Right lung (tissue), 10 donors: Measurements from ENCODE around the gene TRPM1. TPM values are rescaled to one million over a fixed set of nuclear protein-coding genes. Genes with fewer than 3 reads are reported as not detected.
A peak's percentile ranks its signal among the peaks of the same experiment; 100 is the strongest.

Source experiments
- DNase-seq, 2 donors: peaks; one replicate each; pipeline ENCODE4 v3.0.0-alpha.2; 2013
- long read RNA-seq, 8 donors: transcript quantifications; one replicate each; lab custom pipeline, GENCODE V29; 2026
- polyA plus RNA-seq, 5 donors: library from polyadenylated mRNA; unstranded; fragments of 120-200 nt; gene quantifications; one replicate each; pipeline versions ENCODE4 v1.2.1 to v1.2.3, GENCODE V29; 2013; ENCODE audit warnings: inconsistent platforms in 1 of 5, low replicate concordance in 1 of 5; ENCODE audit not compliant: insufficient read length in 5 of 5, insufficient read depth in 1 of 5

TRPM1 gene
- polyA plus RNA-seq = under 1 TPM in 1 of 5 donors, not detected in 4; 0.03 TPM
- long read RNA-seq, donor 1 = 0 reads
- long read RNA-seq, donor 2 = 0 reads
- long read RNA-seq, donor 3 = 0 reads
- long read RNA-seq, donor 4 = 0 reads
- long read RNA-seq, donor 5 = 0 reads
- long read RNA-seq, donor 6 = 0 reads
- long read RNA-seq, donor 7 = 0 reads
- long read RNA-seq, donor 8 = 0 reads

DNA sequence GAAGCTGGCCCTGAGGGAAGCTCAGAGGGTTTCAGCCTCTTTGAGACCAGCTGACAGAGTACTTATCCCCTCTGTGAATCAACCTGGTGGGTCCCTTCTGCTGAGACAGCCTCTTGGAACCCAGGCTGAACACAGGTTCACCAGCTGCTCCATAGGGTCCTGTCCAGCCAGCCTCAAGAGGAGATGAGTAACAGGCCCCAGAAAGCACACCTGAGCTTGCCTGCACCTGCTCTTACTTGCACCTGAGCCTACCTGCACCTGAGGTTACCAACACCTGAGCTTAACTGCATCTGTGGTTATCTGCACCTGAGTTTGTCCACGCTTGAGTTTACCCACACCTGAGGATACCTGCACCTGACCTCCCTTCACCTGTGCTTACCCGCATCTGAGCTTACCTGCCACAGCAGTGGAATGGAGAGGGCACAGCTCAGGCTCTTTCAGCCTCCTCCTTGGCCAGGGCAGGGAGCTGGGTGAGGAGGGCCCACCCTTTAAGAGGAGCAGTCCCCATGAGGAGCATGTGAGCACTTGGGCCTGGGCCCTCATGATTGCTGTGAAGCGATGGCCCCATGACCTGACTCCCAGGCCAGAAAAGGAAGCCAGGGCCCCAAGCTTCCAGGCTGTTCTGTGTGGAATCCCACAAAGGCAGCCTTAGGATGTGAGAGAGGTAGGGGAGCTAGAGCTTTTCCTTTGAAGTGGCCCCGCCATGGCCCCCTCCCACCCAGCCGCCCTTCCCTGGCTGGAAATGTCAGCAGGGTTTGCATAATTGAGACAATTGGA, at the start of gene TRPM1:
TSS of gene TRPM1 (minus strand) at position 464 of the 777 bp plus-strand sequence. CDS start 20,370 bp downstream, outside the sequence.
- no peak for DNase-seq

DNA sequence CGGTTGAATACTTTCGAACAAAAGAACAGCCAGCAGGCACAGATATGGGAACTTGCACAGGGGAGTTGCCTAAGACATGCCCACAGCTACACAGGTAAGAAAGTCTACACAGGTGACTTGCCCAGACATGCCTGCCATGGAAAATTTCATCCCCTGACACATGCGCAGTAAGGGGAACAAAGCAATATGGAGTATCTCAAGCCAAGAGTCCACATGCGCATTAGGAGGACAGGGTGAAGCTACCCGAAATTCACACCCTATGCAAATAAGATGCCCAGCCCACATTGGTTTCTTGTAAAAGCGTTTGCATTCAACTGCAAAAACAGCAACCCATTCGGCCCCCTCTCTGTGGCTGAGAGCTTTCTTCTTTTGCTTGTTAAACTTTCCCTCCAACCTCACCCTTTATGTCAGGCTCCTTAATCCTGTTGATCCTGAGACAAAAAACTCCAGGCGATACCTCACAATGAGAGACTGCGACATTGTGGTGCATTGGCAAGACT, 49.3 kb upstream of the TRPM1 start:
- DNase-seq = no peak

DNA sequence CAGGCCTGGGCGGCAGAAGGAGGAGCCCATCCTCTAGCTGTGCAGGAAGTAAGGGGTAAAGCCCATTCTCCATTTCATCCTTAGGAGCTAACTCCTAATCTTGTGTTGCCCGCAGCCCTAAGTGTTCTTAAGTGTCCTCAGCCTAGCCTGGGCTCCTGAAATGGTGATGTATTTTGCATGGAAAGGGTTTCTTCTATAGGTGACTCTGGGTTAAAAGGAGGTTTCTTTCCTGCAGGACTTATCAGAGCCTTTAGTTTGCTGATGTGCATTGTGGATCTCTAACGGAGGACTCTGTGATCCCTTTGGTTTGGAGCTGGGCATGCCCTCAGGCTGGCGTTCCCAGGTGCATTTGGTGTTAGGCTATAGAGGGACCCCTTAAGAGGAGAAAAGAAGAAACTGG, 48.5 kb upstream of the TRPM1 start:
- no peak for DNase-seq

DNA sequence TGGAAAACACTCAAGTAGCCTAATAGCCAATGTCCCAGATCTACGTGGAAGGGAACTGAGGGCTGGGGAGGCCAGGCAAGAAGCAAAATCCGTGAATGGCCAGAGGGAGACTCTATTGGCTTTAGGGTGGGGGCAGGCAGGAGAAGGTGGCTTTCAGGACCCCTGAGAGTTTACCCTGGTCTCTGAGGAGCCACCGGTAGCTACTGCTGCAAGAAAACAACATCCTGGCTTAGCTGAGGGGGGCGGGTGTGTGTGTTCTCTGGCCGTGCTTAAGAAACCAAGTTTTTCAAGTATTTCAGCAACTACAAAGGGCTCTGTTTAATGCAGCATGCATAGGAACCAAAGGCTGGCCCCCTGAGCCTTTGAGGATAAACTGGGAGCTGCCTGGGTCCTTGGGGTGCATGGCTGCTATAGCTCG, 47.6 kb upstream of the TRPM1 start:
- DNase-seq = no peak

DNA sequence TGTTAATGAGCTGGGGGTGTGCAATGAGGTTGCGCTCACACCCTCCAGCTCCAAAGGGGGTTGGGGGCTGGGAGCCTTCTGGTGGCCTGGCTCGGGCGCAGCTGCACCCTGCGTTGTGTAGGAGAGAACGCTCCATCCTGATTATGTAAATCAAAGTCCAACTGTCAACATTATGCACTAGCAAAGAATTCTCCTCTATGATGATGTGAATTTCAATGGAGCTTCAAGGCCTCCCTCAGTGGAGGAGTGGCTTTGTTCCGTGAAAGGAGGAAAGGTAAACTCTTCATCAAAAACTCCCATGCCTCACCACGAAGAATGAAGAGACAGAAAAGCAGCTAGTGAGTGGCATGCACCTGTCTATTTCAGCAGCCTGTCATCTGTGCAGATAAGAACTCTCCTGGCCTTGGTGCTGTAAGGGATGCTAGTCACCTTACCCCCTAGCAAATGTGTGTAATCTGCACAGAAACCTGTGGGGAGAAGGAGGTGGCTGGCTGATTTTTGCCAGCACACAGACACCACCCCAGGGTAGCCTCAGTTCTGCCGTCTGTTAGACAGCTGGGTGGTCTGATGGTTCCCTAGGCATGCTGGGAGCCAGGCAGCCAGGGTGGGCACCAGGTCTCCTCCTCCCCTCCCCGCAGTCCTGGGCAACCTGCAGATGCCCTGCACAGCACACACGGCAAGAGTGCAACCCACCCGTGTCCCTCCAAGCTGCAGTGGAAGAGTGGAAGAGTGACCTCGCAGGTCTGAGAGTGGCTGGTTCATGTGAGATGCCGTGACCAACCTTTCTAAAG, 47.0 kb upstream of the TRPM1 start:
- no peak for DNase-seq

DNA sequence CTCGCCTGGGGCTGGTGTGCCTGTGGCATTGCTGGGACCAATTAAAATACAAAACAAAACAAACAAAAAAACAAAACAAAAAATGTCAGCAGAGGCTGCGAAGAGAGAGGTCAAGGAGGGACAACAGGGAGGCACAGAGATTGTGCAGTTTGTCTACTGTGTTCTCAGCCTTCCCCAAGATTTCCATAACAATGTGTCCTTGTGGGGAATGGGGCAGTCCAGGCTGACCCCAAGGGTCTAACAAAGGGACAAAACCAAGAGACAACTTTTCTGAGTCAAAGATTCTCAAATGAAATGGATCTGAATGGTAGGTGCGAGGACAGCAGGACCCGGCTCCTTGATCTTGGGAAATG, 46.4 kb upstream of the TRPM1 start:
- DNase-seq = no peak

DNA sequence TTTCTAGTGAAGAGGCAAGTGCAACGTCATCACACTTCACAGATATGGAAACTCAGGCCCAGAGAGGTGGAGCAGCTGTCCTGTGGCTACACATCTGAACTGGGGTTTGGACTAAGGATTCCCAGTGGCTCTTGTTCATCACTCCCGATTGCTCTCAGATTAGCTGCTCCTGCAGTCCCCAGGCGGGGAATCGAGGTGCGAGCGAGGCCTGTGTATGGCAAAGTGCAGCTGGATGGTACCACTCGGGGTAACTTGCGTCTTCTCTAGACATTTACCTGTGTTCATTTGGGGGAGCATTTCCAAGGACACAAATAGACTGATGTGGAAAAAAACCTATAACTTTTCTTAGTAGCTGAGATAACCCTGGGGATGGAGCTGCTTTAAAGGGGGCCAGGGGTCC, 45.9 kb upstream of the TRPM1 start:
- no peak for DNase-seq

DNA sequence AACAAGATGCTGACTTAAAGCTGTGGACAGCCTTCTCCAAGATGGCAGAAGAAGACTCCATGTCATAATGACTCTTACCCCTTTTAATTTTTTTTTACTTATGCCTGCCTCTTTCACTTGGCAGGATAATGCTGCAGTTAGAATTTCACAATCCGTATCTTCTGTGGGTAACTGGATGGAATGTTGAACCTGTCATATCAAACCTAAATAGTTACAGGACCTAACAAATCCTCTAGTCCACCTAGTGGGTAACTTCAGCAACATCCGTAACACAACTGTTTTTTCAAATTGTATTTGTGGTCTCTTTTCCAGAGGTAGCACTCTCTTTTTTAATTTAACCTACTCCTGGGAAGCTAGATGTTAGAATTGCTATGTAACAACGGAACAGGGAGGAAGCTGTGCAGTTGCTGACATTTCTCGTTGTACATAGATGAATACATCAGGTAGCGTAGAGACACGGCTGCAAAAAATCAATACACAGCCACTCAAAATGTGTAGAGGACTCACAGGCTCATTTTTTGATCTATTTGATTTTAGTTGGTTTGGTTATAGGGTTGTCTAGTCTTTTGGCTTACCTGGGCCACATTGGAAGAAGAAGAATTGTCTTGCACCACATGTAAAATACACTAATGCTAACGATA, 43.9 kb upstream of the TRPM1 start:
- no peak for DNase-seq

DNA sequence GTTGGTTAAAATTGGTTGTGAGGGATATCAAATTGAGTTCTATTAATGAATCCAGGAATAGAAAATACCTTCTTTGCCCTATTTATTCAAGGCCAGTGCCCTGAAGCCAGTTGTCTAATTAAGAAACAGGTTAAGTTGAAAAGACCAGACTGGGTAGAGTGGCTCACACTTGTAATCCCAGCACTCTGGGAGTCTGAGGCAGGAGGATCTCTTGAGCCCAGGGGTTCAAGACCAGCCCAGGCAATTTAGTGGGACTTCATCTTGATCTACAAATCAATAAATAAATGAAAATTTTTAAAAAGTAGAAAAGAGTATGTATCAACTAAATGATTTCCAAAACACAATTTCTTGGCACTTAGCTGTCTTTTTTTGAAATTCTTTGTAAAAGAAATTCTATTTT, 40.3 kb upstream of the TRPM1 start:
- no peak for DNase-seq

DNA sequence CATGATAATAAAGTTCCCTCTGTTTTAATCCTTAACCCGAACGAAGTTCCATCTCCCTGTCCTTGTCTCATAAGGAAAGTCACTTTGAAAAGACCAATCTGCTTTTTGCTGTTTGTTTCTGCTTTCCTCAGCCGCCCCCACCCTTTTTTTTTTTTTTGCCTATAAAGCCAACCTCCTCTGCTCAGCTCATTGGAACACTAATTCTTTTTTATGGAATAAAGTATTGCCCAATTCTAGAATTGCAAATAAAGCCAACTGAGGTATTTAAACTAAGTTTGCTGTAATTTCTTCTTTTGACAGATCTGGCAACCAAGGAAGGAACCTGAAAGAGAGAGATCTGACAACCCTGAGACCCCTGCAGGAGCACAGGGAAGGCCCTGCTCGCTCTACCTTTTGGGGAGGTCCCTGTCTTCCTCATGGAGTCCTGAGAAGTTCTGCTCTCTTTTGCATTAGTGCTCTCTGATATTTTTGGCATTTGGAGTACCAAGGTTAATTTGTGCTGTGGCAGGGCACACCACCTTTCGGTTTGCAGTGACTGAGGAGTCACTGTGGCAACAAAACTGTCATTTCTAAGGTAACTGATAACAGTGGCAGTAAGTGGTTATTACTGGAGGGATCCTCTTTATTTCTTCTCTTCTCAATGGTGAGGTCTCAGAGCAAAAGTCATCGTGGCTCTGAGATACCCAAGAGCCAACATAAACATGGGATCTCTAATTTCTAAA, 35.2 kb upstream of the TRPM1 start:
- DNase-seq = no peak

DNA sequence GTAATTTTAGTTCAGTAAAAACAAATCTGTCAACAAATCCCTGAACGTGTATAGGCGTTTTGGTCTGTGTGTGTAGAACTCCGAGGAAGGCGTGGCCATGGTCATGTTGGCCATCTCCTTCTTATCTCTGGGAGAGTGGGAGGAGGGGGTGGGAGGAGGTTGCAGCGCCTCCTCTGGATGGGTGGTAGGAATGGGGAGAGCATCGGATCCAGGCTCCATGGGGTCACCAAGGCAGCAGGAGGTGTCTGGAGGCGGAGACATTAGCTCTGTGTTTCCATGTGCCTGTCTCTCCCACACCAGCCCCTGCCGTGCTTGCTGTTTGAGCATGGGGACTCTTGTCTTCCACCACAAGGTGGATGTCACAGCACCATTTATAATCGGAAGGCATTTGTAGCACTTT, 34.5 kb upstream of the TRPM1 start:
- no peak for DNase-seq

DNA sequence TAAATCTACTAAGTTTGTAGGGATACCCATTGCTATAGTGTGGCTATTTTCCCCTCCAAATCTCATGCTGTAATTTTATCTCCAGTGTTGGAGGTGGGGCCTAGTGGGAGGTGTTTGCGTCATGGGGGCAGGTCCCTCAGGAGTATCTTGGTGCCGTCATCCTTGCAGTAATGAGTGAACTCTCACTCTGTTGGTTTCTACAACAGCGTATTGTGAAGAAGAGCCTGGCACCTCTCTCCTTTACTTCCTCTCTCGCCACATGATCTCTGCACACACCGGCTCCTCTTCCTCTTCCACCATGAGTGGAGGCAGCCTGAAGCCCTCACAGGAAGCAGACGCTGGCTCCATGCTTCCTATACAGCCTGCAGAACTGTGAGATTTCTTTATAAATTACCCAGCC, 34.0 kb upstream of the TRPM1 start:
- DNase-seq = no peak

DNA sequence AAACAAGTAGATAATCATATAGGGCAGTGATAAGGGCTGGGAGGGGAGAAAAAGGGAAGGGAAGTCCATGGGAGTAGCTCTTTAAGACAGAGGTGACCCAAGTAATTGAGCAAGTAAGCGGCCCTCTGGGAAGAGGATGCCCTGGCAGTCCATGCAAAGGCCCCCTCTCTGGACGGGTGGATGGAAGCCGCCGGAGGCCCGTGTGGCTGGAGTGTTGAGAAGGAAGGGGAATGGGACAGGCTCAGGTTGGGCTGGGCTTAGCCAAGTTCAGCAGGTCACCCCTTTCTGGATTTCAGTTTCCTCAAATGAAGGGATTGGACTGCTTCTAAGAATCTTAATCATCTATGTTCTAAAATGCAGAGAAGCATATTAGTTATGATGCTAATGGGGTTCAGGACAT, 32.4 kb upstream of the TRPM1 start:
- no peak for DNase-seq

DNA sequence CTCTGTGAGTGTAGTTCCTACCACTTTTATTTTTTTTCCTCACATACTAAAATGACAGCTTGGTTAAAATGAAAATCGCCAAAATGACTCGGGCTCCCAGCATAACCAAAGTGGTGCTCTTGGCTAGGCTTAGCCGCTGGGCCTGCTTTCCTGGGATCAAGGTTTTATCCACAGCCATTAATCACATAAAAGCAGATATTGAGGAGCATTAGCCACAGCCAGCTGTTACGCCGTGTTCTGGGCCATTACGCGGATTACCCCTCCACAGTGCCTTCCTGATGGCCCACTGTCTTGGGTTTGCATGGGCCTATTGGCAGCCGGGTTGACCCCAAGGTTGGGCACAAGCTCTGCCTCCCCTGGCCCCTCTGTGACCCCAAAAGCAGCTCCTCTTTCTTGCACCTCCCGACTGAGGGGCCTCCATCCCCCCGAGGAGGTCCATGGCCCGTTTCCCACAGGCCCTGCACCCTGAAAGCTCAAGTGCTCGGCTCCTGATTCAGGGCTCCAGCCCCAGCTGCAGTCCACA, 30.4 kb upstream of the TRPM1 start:
- DNase-seq = no peak

DNA sequence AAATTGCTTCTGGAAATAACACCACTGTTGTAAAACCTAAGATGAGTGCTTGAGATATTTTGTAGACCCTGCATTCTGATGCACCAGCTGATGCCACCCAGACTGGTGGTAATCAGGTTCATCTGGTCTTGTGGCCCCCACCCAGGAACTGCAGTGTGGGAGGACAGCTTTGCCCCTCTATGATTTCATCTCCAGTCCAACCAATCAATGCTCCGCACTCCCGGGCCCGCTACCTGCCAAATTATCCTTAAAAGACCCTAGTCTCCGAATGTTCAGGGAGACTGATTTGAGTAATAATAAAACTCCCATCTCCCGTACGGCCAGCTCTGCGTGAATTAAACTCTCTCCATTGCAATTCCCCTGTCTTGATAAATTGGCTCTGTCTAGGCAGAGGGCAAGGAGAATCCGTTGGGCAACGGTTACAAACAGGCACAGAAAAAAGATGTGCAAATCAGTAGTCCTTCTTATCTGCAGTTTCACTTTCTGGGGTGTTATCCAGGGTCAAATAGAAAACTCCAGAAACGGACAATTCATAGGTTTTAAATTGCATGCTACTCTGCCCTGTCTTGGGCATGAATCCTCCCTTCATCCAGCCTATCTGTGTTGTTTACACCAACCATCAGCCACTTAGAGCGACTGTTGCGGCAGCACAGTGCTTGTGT, 29.2 kb upstream of the TRPM1 start:
- no peak for DNase-seq

DNA sequence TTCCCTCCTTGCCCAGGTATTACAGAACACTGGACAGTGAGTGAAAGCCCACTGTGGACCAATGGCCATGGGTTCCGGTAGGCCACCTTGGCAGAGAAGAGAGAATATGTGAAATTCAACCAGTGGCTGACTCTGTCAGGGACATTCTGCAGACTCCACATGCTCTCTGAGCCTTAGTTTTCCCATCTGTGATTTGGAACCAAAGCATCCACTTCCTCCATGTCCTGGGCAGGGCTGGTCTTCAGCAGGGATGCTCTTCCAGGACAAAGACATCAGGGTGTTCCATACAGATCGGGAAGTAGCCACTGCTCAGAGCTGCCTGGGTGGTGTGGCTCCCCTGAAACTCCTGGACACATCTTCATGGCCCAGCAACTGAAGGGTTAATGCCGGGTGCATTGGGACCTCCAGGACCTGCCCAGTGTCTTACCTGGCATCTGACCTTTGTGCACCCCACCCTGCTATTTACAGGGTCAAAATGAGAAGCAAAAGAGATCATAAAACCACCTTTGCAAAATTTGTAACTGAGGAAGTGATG, 28.3 kb upstream of the TRPM1 start:
- no peak for DNase-seq

DNA sequence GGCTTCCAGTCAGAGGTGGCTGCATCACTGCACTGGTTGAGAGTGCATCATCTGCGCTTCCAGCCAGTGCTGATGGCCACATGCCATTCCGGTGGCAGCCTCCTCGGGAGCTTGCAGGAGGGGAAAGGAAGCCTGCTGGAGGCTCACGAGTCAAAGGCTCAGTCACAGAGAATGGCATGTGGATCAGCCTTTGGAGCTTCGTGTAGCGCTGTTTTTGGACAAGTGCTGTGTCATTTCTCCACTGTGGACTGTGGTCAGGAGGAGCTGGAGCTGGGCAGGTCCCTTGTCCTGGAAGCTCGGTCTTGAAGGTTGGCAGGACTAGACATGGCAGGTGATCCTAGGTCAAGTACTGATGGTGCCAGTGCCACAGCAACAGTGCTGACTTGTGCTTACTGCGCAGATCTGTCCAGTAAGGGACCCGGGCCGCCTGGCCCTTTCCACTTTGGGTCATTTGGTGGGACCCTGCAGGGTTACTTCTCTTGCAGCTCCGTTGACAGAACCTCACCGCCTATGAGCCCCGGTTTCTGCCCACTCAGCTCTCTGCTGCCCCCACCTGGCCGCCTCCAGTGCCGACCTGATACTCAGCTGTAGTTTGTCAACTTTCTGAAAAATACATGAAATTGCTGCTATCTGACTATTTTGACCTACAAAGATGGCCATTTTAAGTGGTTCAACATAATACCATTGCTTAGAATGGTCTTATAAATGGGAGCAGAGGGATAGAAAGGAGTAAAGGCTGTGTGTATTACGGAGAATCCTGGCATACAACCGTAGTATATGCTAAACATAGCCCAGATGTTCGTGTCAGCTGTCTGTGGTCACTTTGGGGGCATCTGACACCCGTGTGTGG, 27.6 kb upstream of the TRPM1 start:
- peak; percentile 26 to 32 for DNase-seq

DNA sequence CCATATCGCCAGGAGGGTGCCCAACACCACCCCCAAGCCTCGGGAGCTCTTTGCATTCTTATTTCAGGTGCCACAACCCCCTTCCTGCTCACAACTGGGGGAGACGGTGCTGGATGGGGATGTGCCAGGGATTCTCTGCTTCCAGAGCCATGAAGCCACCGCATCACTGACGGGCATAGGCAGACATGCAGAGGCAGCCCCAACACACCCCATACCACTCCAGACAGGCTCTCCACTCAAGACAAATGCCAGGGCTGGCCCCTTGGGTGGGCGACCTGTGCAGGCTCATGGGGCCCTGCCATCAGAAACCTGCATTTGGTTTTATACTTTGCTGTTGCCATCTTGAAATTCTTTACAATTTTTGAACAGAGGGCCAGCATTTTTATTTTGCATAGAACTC, 27.0 kb upstream of the TRPM1 start:
- DNase-seq = no peak

DNA sequence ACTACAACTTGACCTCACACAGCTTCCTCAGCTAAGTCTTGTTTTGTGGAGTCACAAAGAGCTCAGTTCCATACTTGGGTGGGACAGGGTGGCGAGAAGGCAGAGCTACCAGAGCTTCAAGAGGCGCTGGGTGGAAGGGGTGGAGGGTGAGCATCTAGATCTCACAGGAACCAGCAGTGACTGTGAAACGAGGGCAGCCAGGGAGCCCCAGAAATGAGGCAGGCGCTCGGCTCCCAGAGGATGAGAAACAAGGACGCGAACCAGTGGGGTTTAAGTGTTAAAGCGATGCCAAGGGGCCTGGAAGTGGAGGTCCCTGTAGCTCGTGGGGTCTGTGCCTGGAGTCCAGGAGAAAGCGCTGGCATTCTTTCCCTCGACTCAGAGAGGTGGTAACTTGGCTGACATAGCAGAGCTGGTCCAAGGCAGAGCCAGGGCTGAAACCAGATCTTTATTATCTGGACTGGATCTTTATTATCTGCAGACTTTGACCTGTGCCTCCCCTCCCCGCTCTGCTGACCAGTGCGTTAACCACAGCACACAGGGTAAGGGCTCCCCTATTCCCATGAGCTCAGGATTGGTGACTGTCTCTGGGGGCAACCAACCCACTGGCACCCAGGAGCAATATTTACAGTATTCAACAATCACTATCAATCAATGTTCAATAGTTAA, 26.2 kb upstream of the TRPM1 start:
- DNase-seq = no peak
